Measurements from ENCODE around the gene UBR1.
"Not testable (repeated sequence)": the region's sequence is repeated elsewhere in the genome, so short reads cannot be mapped to it uniquely, and the experiment has no call there.

UBR1 gene

DNA sequence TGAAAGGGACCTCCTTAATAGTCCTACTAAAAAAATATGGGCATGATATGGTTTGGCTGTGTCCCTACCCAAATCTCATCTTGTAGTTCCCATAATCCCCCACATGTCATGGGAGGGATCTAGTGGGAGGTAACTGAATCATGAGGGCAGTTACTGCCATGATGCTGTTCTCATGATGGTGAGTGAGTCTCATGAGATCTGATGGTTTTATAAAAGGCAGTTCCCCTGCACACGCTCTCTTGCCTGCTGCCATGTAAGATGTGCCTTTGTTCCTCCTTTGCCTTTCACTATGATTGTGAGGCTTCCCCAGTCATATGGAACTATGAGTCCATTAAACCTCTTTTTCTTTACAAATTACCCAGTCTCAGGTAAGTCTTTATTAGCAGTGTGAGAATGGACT, 211.9 kb downstream of the UBR1 start:
- DNase-seq, result not testable (repeated sequence)

Data from activated CD4-positive, alpha-beta T cell treated with anti-CD3 and anti-CD28 coated beads, Interleukin-2, amount 50 U/mL, for 4 hours (primary cell).